Hepatocyte (in vitro differentiated cells): ENCODE measurements around the gene SMAGP. TPM values are rescaled to one million over a fixed set of nuclear protein-coding genes. Genes with fewer than 3 reads are reported as not detected.

ENCODE experiments used
- DNase-seq: peaks from one replicate; pipeline ENCODE4 v3.0.0-alpha.2; 2016; ENCODE audit warnings: low spot score
- H2AFZ ChIP-seq: fragments of 200-600 bp; sonication (generic); 2 replicates; pipeline ENCODE4 v1.6.0; 2016; ENCODE audit warnings: antibody characterized with exemption, mild to moderate bottlenecking
- H3K27ac ChIP-seq: fragments of 200-600 bp; sonication (generic); 2 replicates; pipeline ENCODE4 v1.5.1; 2016; ENCODE audit warnings: mild to moderate bottlenecking
- H3K27me3 ChIP-seq: fragments of 200-600 bp; sonication (generic); 2 replicates; pipeline ENCODE4 v1.6.1; 2016
- H3K36me3 ChIP-seq: fragments of 200-600 bp; sonication (generic); replicated peaks from 2 replicates; pipeline ENCODE4 v1.5.1; 2016; ENCODE audit warnings: low read depth; ENCODE audit not compliant: insufficient read depth
- H3K4me1 ChIP-seq: fragments of 200-600 bp; sonication (generic); 2 replicates; pipeline ENCODE4 v1.5.1; 2016; ENCODE audit warnings: mild to moderate bottlenecking, moderate library complexity; ENCODE audit not compliant: insufficient read depth
- H3K4me2 ChIP-seq: fragments of 200-600 bp; sonication (generic); 2 replicates; pipeline ENCODE4 v1.6.0; 2016
- H3K4me3 ChIP-seq: fragments of 200-600 bp; sonication (generic); 2 replicates; pipeline ENCODE4 v1.5.1; 2016; ENCODE audit warnings: mild to moderate bottlenecking
- H3K79me2 ChIP-seq: fragments of 200-600 bp; sonication (generic); 2 replicates; pipeline ENCODE4 v1.6.0; 2017; ENCODE audit warnings: mild to moderate bottlenecking
- H3K9me2 ChIP-seq: fragments of 200-600 bp; sonication (generic); replicated peaks from 2 replicates; pipeline ENCODE4 v1.6.0; 2017; ENCODE audit warnings: mild to moderate bottlenecking; ENCODE audit not compliant: insufficient read depth
- H3K9me3 ChIP-seq: fragments of 200-600 bp; sonication (generic); 2 replicates; pipeline ENCODE4 v1.5.1; 2016; ENCODE audit warnings: low read depth, mild to moderate bottlenecking
- H4K20me1 ChIP-seq: fragments of 200-600 bp; sonication (generic); 2 replicates; pipeline ENCODE4 v1.6.0; 2016; ENCODE audit warnings: mild to moderate bottlenecking; ENCODE audit not compliant: insufficient read depth, poor library complexity, severe bottlenecking
- EZH2 ChIP-seq: fragments of 200-600 bp; sonication (generic); IDR thresholded peaks from 2 replicates; pipeline ENCODE4 v1.6.1; 2016; ENCODE audit warnings: antibody characterized with exemption, mild to moderate bottlenecking, borderline replicate concordance
- EZH2phosphoT487 ChIP-seq: fragments of 200-600 bp; sonication (generic); IDR thresholded peaks from one replicate; pipeline ENCODE4 v1.6.1; 2018; ENCODE audit warnings: antibody characterized with exemption, mild to moderate bottlenecking, low read depth, moderate library complexity; ENCODE audit not compliant: unreplicated experiment, severe bottlenecking
- WGBS: methylation state at CpG from one replicate; pipeline ENCODE4 v1.1.6; 2016; ENCODE audit warnings: low lambda C conversion rate; ENCODE audit errors: missing lambda C conversion rate; 5-methylcytosine and 5-hydroxymethylcytosine counted together
- polyA plus RNA-seq: library from polyadenylated mRNA; unstranded; fragments of >200 nt; fragmentation: Nextera tagmentation; extraction: Ambion mirVana; gene quantifications from 2 replicates; pipeline ENCODE4 v1.2.1, GENCODE V29; 2016
- total RNA-seq: library from RNA; depleted of rRNA; stranded (reverse); fragments of >200 nt; gene quantifications from 2 replicates; pipeline ENCODE4 v1.2.3, GENCODE V29; 2014
- TF ChIP-seq, protein P1 (sequence below): fragments of 200-600 bp; sonication (generic); IDR thresholded peaks from 2 replicates; pipeline ENCODE4 v1.5.1; 2016; ENCODE audit warnings: antibody characterized with exemption, mild to moderate bottlenecking; ENCODE audit not compliant: poor library complexity

The SMAGP gene
- total and polyA plus RNA-seq, 2 experiments from 2014 or later, result 16.5 to 28.3 TPM

DNA sequence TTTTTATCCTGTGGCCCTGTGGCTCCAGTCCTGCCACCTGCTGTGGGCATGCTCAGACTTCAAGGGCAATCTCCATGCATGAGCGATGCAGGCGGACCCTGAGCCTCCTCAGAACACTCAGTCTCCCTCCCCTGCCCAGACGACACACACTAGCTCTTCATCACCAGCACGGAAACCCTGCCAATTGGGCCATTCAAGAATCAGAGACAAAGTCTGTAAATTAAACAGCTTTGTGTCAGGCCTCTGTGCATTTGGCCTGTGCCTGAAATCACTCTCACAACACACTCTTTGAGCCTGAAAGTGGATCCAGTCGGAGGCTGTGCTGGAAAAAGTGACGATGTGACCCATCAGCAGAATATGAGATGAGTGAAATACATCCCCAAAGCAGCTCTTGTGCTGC, 64.9 kb downstream of the SMAGP start:
- Histone ChIP-seq H3K4me3 (no peak overlapping the region), H3K27me3 (no peaks in the 10 kb centered on the region), H3K4me2 (no peak overlapping the region), H3K36me3 (no peaks in the 10 kb centered on the region), H3K79me2 (no peaks in the 10 kb centered on the region), H3K4me1 (no peaks in the 10 kb centered on the region), H4K20me1 (no peaks in the 10 kb centered on the region), H2AFZ (no peak overlapping the region), H3K9me2 (no peaks in the 10 kb centered on the region), H3K9me3 (no peaks in the 10 kb centered on the region), H3K27ac (no peak overlapping the region)
- DNase-seq, result no peak
- no peak for TF ChIP-seq EZH2phosphoT487
- WGBS, result 94% methylated on average over 6 of the region's 6 CpGs

DNA sequence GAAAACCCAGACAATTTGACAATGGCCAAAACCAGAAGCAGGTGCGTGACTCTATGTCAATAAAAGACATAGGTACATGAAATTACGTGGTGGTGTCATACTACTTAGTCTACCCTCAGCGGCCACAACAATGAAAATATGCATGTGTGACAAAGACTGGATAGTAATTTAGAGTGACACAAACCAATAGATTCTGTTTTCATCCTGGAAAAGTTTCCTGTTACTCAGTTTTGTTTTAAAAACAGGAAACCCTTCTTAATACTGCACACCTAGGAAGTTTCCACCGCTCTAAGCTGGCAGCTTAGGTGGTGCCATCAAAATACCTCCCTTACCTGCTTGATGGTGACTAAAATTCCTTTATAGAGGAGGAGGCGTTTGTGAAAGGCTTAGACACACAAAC, 67.5 kb downstream of the SMAGP start:
- no peaks in the 10 kb centered on the region for H3K36me3 ChIP-seq
- no peak for TF ChIP-seq EZH2
- TF ChIP-seq EZH2phosphoT487, result no peak
- TF ChIP-seq, protein P1, sequence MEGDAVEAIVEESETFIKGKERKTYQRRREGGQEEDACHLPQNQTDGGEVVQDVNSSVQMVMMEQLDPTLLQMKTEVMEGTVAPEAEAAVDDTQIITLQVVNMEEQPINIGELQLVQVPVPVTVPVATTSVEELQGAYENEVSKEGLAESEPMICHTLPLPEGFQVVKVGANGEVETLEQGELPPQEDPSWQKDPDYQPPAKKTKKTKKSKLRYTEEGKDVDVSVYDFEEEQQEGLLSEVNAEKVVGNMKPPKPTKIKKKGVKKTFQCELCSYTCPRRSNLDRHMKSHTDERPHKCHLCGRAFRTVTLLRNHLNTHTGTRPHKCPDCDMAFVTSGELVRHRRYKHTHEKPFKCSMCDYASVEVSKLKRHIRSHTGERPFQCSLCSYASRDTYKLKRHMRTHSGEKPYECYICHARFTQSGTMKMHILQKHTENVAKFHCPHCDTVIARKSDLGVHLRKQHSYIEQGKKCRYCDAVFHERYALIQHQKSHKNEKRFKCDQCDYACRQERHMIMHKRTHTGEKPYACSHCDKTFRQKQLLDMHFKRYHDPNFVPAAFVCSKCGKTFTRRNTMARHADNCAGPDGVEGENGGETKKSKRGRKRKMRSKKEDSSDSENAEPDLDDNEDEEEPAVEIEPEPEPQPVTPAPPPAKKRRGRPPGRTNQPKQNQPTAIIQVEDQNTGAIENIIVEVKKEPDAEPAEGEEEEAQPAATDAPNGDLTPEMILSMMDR, result no peak

DNA sequence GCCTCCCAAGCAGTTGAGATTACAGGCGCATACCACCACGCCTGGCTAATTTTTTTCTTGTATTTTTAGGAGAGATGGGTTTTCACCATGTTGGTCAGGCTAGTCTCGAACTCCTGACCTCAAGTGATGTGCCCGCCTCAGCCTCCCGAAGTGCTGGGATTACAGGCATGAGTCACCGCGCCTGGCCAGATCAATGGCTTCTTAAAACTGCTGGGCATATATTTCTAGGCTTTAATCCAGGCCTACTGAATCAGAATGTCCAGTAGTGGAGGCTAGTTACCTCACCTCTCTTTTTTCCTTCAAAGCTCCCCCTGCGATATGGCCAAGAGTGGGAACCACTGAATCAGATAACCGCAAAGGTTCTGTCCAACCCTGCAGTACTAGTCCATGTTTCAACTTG, 69.4 kb downstream of the SMAGP start:
- Histone ChIP-seq H3K27me3 (no peaks in the 10 kb centered on the region), H3K79me2 (no peaks in the 10 kb centered on the region), H3K27ac (no peak overlapping the region), H2AFZ (no peak overlapping the region), H3K36me3 (no peaks in the 10 kb centered on the region), H3K9me2 (no peaks in the 10 kb centered on the region), H4K20me1 (no peaks in the 10 kb centered on the region), H3K4me3 (no peak overlapping the region), H3K9me3 (no peaks in the 10 kb centered on the region), H3K4me1 (no peaks in the 10 kb centered on the region), H3K4me2 (no peak overlapping the region)
- TF ChIP-seq EZH2 (no peak), EZH2phosphoT487 (no peak)
- TF ChIP-seq, protein P1, result no peak
- 93% methylated on average over 9 of the region's 9 CpGs for WGBS
- DNase-seq, result no peak

More for the DNA sequence above, 67.5 kb downstream of the SMAGP start:
- Histone ChIP-seq H3K79me2 (no peaks in the 10 kb centered on the region), H3K27ac (no peak overlapping the region), H2AFZ (no peak overlapping the region), H3K9me2 (no peaks in the 10 kb centered on the region), H4K20me1 (no peaks in the 10 kb centered on the region), H3K4me2 (no peak overlapping the region), H3K9me3 (no peaks in the 10 kb centered on the region), H3K27me3 (no peaks in the 10 kb centered on the region), H3K4me1 (no peaks in the 10 kb centered on the region), H3K4me3 (no peak overlapping the region)
- DNase-seq, result no peak
- WGBS, result 94% methylated on average over 5 of the region's 5 CpGs

DNA sequence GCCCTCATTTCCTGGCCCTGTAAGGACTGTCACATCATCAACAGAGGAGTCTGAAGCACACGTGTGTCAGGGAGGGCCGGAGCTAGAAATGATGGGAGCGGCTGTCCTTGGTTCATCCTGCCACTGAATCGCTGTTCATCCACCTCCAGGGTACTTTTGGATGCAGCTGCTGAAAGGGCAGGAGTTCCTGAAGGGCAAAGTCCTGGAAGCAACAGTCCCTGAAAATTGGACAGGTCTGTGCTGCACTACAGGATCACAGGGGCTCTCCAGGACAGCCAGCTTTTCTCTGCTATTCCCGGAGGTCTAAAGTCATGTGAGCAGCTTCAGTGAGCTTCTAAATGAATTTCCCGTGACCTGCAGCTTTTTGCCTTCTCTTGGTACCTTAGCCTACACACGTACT, 70.1 kb downstream of the SMAGP start:
- Histone ChIP-seq H3K9me3 (no peaks in the 10 kb centered on the region), H3K79me2 (no peaks in the 10 kb centered on the region), H3K4me1 (no peaks in the 10 kb centered on the region), H3K27me3 (no peaks in the 10 kb centered on the region), H3K36me3 (no peaks in the 10 kb centered on the region), H3K4me3 (no peak overlapping the region), H4K20me1 (no peaks in the 10 kb centered on the region), H3K27ac (no peak overlapping the region), H3K4me2 (no peak overlapping the region), H3K9me2 (no peaks in the 10 kb centered on the region), H2AFZ (no peak overlapping the region)
- TF ChIP-seq EZH2 (no peak), EZH2phosphoT487 (no peak)
- TF ChIP-seq, protein P1, result no peak
- WGBS, result 91% methylated on average over 7 of the region's 7 CpGs
- no peak for DNase-seq
